Measurements from ENCODE around the gene DNAH10.

DNA sequence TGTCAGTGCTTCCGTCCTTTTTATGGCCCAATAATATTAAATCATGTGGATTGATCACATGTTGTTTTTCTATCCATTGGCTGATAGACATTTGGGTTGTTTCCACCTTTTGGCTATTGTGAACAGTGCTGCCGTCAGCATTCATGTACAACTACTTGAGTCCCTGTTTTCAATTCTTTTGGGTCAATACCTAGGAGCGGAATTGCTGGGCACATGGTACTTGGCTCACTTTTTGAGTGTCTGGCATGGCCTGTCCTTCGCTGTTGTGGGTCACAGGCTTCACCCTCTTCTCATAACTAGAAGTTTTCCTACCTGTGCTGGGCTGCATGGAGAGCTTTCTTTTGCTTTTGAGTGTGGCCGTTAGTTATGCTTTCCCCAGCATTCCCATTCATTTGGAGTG lies 72.7 kb downstream of the DNAH10 start:
- TF ChIP-seq POLR2A (IDR thresholded peaks at IDR 0.05) (no peak), CTCF (IDR thresholded peaks at IDR 0.05) (no peak)
